Heart right ventricle (tissue), 16 donors: Measurements from ENCODE around the gene ROBO1. TPM values are rescaled to one million over a fixed set of nuclear protein-coding genes. Genes with fewer than 3 reads are reported as not detected.

Source experiments
- ATAC-seq, 8 donors: fragments of 200-7000 bp; cut with Tn5 transposase; one replicate each; pipeline ENCODE4 v1.9.1; 2020; ENCODE audit warnings: mild to moderate bottlenecking in 8 of 8, moderate library complexity in 8 of 8, moderate number of reproducible peaks in 1 of 8
- DNase-seq, 2 donors: peaks; one replicate each; pipeline ENCODE4 v3.0.0-alpha.2; 2020
- H3K27ac ChIP-seq, 10 donors: fragments of 200-600 bp; sonication (generic) in 2 of 10; one replicate each; pipeline versions ENCODE4 v1.5.0 to v1.8.0; 2020 to 2022; ENCODE audit warnings: mild to moderate bottlenecking in 3 of 10
- H3K27me3 ChIP-seq, 7 donors: fragments of 200-600 bp; one replicate each; pipeline ENCODE4 v1.8.0; 2021 to 2022; ENCODE audit warnings: mild to moderate bottlenecking in 2 of 7
- H3K36me3 ChIP-seq, 9 donors: fragments of 200-600 bp; sonication (generic) in 1 of 9; one replicate each; pipeline versions ENCODE4 v1.5.0 to v1.8.0; 2020 to 2022; ENCODE audit warnings: mild to moderate bottlenecking in 2 of 9
- H3K4me1 ChIP-seq, 9 donors: fragments of 200-600 bp; sonication (generic) in 1 of 9; one replicate each; pipeline versions ENCODE4 v1.5.0 to v1.8.0; 2020 to 2022; ENCODE audit warnings: mild to moderate bottlenecking in 4 of 9
- H3K4me3 ChIP-seq, 10 donors: fragments of 200-600 bp; sonication (generic) in 2 of 10; one replicate each; pipeline versions ENCODE4 v1.5.0 to v1.8.0; 2020 to 2022; ENCODE audit warnings: mild to moderate bottlenecking in 7 of 10, moderate library complexity in 2 of 10
- H3K9me3 ChIP-seq, 11 donors: fragments of 200-600 bp in 10 of 11; sonication (generic) in 2 of 11; one replicate each; pipeline versions ENCODE4 v1.5.0 to v1.8.0; 2013 to 2022; ENCODE audit warnings: mild to moderate bottlenecking in 2 of 11, control low read depth in 1 of 11, moderate library complexity in 1 of 11
- CTCF ChIP-seq, 9 donors: fragments of 200-600 bp; sonication (generic) in 2 of 9; IDR thresholded peaks; one replicate each; pipeline versions ENCODE4 v1.5.0 to v1.8.0; 2021 to 2022; ENCODE audit warnings: antibody characterized with exemption in 9 of 9, mild to moderate bottlenecking in 5 of 9, moderate library complexity in 1 of 9
- WGBS, 2 donors: extraction: QIAGEN DNeasy Blood & Tissue Kit; methylation state at CpG; one replicate each; pipeline ENCODE4 v1.1.7; 2013; ENCODE audit warnings: inconsistent platforms in 1 of 2; 5-methylcytosine and 5-hydroxymethylcytosine counted together
- intact Hi-C, 10 donors: fragments of 100-400 bp; cut with DNase I; formaldehyde crosslinking; loops; one replicate each; pipeline versions ENCODE4 v1.11.1 to v1.14.2; 2022
- polyA plus RNA-seq, 2 donors: library from polyadenylated mRNA; stranded (reverse); fragments of 200-250 nt; gene quantifications; one replicate each; pipeline ENCODE4 v1.2.3, GENCODE V29; 2013
- total RNA-seq, 10 donors: library from RNA; stranded (reverse); fragmentation: NEBNext Ultra II Directional in 3 of 10; extraction: Animal tissue kit (Norgen Biotek cat#: 25700) in 3 of 10; gene quantifications; one replicate each; pipeline versions ENCODE4 v1.2.1 to v1.2.4, GENCODE V29; 2021 to 2023
- donor health status: Arrhythmogenic right ventricular cardiomyopathy.
- donor health status: ischemic (EF 13 %, LVEDD 7.1; RV severe dilation, severe dysfunction).
- donor health status: healthy with polysubstance abuse.
- donor health status: DM: no; HTN: yes; CAD: no.
- donor health status: DM: no; HTN: no; CAD: no.
- donor health status: ischemic (EF 25% LVEDD 6.9; RV normal size, moderate dysfunction).
- donor health status: ischemic (EF 25% LVEDD 5.7; RV mildly dilated, moderate dysfunction).
- donor health status: healthy.
- donor health status: DM: yes; HTN: yes; CAD: no.
- donor health status: Ischemic cardiomyopathy.
- donor health status: ischemic (EF 35%, LVEDD 5.7; RV mildly dilated, moderate dysfunction).
- donor health status: nonischemic (EF 11% LVEDD 7.7; RV severe dilation, severe dysfunction).
- donor health status: DM: yes; HTN: yes; CAD: no.
- donor health status: PGD.
- donor health status: ischemic (EF 29% LVEDD 5.4; RV normal size, mild dysfunction).
- donor health status: nonischemic (EF 23%, LVEDD 6.1; RV moderate dilation, normal function).

The ROBO1 gene
- total and polyA plus RNA-seq, 12 donors = 2.8 to 13.9 (median 5.6) TPM

GRCh38 chr3:79249701-79250100, 518.1 kb downstream of the ROBO1 start:
- Histone ChIP-seq H3K27me3 (no peaks in the 10 kb centered on the region), H3K9me3 (peaks cover 0 to 3% (median 0%) of the 10 kb centered on the region in 11 donors), H3K36me3 (no peaks in the 10 kb centered on the region), H3K4me1 (no peaks in the 10 kb centered on the region), H3K4me3 (no peak overlapping the region), H3K27ac (no peak overlapping the region)
- intact Hi-C loops = no loop called here
- no peak for ATAC-seq
- WGBS, 2 donors = 82 to 89% methylated on average over 4 of the region's 4 CpGs
- no peak for TF ChIP-seq CTCF (IDR thresholded peaks at IDR 0.05)
- DNase-seq = no peak

GRCh38 chr3:79247725-79248043, 520.1 kb downstream of the ROBO1 start:
- no peaks in the 10 kb centered on the region for H3K4me1 ChIP-seq
- peak in 1 of 2 donors; percentile 23 for DNase-seq
- intact Hi-C loops = no loop called here
- peak in 7 of 8 donors; percentile 44 to 87 (median 83) for ATAC-seq
- peak overlapping the region in 3 of 10 donors; percentile 13 to 19 (median 17) for H3K4me3 ChIP-seq
- H3K27me3 ChIP-seq = no peaks in the 10 kb centered on the region
- no peaks in the 10 kb centered on the region for H3K36me3 ChIP-seq
- no peak for TF ChIP-seq CTCF (IDR thresholded peaks at IDR 0.05)
- WGBS, 2 donors = 38 to 51% methylated on average over 1 of the region's 1 CpG
- peaks cover 0 to 3% (median 0%) of the 10 kb centered on the region in 11 donors for H3K9me3 ChIP-seq
- peak overlapping the region in 8 of 10 donors; percentile 1 to 80 (median 50) for H3K27ac ChIP-seq

- Histone ChIP-seq H3K9me3 (peaks cover 0 to 9% (median under 1%) of the 10 kb centered on the region in 11 donors), H3K4me1 (no peaks in the 10 kb centered on the region), H3K27ac (peak overlapping the region in 8 of 10 donors; percentile 1 to 80 (median 50)), H3K27me3 (no peaks in the 10 kb centered on the region), H3K36me3 (no peaks in the 10 kb centered on the region), H3K4me3 (peak overlapping the region in 2 of 10 donors; percentile 13 to 17)
- intact Hi-C loops = no loop called here
- no peak for TF ChIP-seq CTCF (IDR thresholded peaks at IDR 0.05)
- 49 to 58% methylated on average over 8 of the region's 8 CpGs for WGBS, 2 donors
- DNase-seq = no peak
- peak in 4 of 8 donors; percentile 9 to 39 (median 20) for ATAC-seq
Observed at GRCh38 chr3:79246875-79247724, 520.7 kb downstream of the ROBO1 start.

GRCh38 chr3:79245284-79246138, 522.3 kb downstream of the ROBO1 start:
- intact Hi-C loops = no loop called here
- ATAC-seq = no peak
- no peaks in the 10 kb centered on the region for H3K27me3 ChIP-seq
- H3K4me1 ChIP-seq = no peaks in the 10 kb centered on the region
- H3K36me3 ChIP-seq = no peaks in the 10 kb centered on the region
- H3K27ac ChIP-seq = no peak overlapping the region
- peaks cover 0 to 23% (median 5%) of the 10 kb centered on the region in 11 donors for H3K9me3 ChIP-seq
- no peak for TF ChIP-seq CTCF (IDR thresholded peaks at IDR 0.05)
- no peak overlapping the region for H3K4me3 ChIP-seq
- WGBS, 2 donors = 38 to 47% methylated on average over 1 of the region's 1 CpG
- no peak for DNase-seq
